Measurements from ENCODE around the gene HLA-DMB. TPM values are rescaled to one million over a fixed set of nuclear protein-coding genes. Genes with fewer than 3 reads are reported as not detected.

Gene HLA-DMB
- total and polyA plus RNA-seq, 10 of the 15 experiments (the other 5 are each of a cell fraction or from before 2014, with no cell fraction given) = 114 to 173 (median 150) TPM

DNA sequence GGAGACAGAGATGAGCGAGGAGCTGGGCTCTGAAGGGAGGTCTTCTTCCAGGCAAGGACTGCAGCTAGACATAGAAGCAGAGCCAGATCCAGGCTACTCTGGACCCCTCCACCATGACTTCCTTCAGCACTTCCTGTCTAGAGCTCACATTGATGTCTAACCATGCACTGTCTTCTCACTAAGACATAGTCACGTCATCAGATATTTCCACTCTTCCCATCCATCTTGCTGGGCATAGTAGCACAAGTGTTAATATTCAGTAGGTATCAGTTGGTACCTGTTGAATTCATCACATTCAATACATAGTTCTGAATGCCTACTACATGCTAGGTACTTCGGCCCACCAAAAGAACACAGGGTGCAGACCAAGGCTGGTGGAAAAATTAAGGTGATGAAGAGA lies 9.2 kb upstream of the HLA-DMB start:
- no peaks in the 10 kb centered on the region; the same call in 2 of the 3 replicates for H3K9me3 ChIP-seq (replicated peaks; ENCODE audit: control insufficient read depth, insufficient read depth, low read length)
- no peaks in the 10 kb centered on the region for H3K27me3 ChIP-seq (replicated peaks in 1 of 2; ENCODE audit: control insufficient read depth in 2 of 2, insufficient read depth in 2 of 2, low read length in 1 of 2)
- 54% methylated on average over 3 of the region's 3 CpGs for WGBS (ENCODE audit: insufficient coverage, insufficient replicate concordance, low lambda C conversion rate, missing lambda C conversion rate)
- ChIA-PET CTCF (interaction anchor here (0.6 to 13.5 kb wide), 8 partner anchors 8 to 101 kb away, joined by 3 to 532 read pairs (median 42); partner anchors contain the start of genes BRD2 and HLA-DMB), RAD21 (ENCODE audit: unreplicated experiment) (interaction anchor here (0.6 to 7.7 kb wide), 14 partner anchors 9 to 82 kb away, joined by 3 to 114 read pairs (median 6); partner anchors contain the start of gene HLA-DMB), POLR2A (interaction anchor here (0.6 to 13.5 kb wide), 8 partner anchors 9 to 96 kb away, joined by 3 to 486 read pairs (median 8); partner anchors contain the start of genes BRD2, HLA-DMB, PSMB9 and TAP1), SMC1A (ENCODE audit: uncharacterized antibody, unreplicated experiment) (interaction anchor here (0.9 to 11.3 kb wide), 7 partner anchors 12 to 111 kb away, joined by 3 to 354 read pairs (median 10); partner anchors contain the start of genes BRD2, HLA-DMB and TAP2)
- H3K4me2 ChIP-seq (ENCODE audit: control insufficient read depth, insufficient read depth) = peak overlapping the region; percentile 77
- H3K4me1 ChIP-seq (ENCODE audit: control insufficient read depth, insufficient read depth, low read length) = peaks cover 53% of the 10 kb centered on the region
- no peak for TF ChIP-seq ZNF384 (IDR thresholded peaks at IDR 0.05; ENCODE audit: borderline replicate concordance, low read depth, low read length)
- no peak for TF ChIP-seq HCFC1 (IDR thresholded peaks at IDR 0.05; ENCODE audit: low read length)
- no peak for TF ChIP-seq KAT2A (conservative IDR thresholded peaks at IDR 0.05; ENCODE audit: control insufficient read depth, low read depth, low read length)
- 0 out of 2 replicates have a peak, but pooled peaks have one; percentile 42 for TF ChIP-seq POLR2AphosphoS2 (IDR thresholded peaks at IDR 0.05; ENCODE audit: low read depth, low read length)
- peak; percentile 44; the same call in 1 of the 2 replicates for TF ChIP-seq SPI1 (IDR thresholded peaks at IDR 0.05; ENCODE audit: borderline replicate concordance, insufficient read depth, low read depth, low read length)
- TF ChIP-seq NR2C1 (IDR thresholded peaks at IDR 0.05) = no peak
- no peak for TF ChIP-seq IKZF2 (IDR thresholded peaks at IDR 0.05)
- no peak for TF ChIP-seq BHLHE40 (IDR thresholded peaks at IDR 0.05; ENCODE audit: borderline replicate concordance in 1 of 2, low read depth in 2 of 2, low read length in 1 of 2)
- no peak for TF ChIP-seq RAD21 (IDR thresholded peaks at IDR 0.05; ENCODE audit: insufficient read depth, low read depth, low read length)
- TF ChIP-seq, protein P1, sequence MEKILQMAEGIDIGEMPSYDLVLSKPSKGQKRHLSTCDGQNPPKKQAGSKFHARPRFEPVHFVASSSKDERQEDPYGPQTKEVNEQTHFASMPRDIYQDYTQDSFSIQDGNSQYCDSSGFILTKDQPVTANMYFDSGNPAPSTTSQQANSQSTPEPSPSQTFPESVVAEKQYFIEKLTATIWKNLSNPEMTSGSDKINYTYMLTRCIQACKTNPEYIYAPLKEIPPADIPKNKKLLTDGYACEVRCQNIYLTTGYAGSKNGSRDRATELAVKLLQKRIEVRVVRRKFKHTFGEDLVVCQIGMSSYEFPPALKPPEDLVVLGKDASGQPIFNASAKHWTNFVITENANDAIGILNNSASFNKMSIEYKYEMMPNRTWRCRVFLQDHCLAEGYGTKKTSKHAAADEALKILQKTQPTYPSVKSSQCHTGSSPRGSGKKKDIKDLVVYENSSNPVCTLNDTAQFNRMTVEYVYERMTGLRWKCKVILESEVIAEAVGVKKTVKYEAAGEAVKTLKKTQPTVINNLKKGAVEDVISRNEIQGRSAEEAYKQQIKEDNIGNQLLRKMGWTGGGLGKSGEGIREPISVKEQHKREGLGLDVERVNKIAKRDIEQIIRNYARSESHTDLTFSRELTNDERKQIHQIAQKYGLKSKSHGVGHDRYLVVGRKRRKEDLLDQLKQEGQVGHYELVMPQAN (conservative IDR thresholded peaks at IDR 0.05) = no peak
- FAIRE-seq (no peak), ATAC-seq (no peak), DNase-seq (ENCODE audit: low read depth, low spot score) (no peak)
- no peak overlapping the region for H3K9ac ChIP-seq (ENCODE audit: control insufficient read depth, insufficient read depth, low read length)
- in situ Hi-C loops (cut with MboI) (loop anchor here (25.0 kb wide), 2 partner anchors 1388 to 1712 kb away; partner anchors contain the start of gene LTA), intact Hi-C loops (cut with micrococcal nuclease; ENCODE audit: unreplicated experiment) (no loop called here)
- peak overlapping the region; percentile 72 for H3K4me3 ChIP-seq
- H2AFZ ChIP-seq (ENCODE audit: control insufficient read depth, low read depth, low read length) = no peak overlapping the region
- no TSS peak for BruUV-seq (replicated peaks)
- H3K36me3 ChIP-seq (ENCODE audit: control insufficient read depth in 2 of 2, insufficient read depth in 2 of 2, low read length in 1 of 2) = peaks cover 0 to 4% of the 10 kb centered on the region in 2 experiments; a peak in 2 of 4 replicates
- peak overlapping the region; percentile 28; the same call in 1 of the 2 replicates for H3K27ac ChIP-seq (ENCODE audit: control insufficient read depth, insufficient read depth)
- H4K20me1 ChIP-seq (ENCODE audit: control insufficient read depth, insufficient read depth) = no peaks in the 10 kb centered on the region
- H3K79me2 ChIP-seq (ENCODE audit: control insufficient read depth, insufficient read depth, low read length) = peaks cover 61% of the 10 kb centered on the region

All from GM12878 (cell line).